MM.1S (cell line): ENCODE data around the gene DBNDD2.

Source experiments
- CTCF ChIP-seq: fragments of 300-600 bp; sonication (generic); IDR thresholded peaks from 2 replicates; pipeline ENCODE4 v1.5.1; 2016; ENCODE audit warnings: antibody characterized with exemption, low read length, mixed read lengths
- EZH2 ChIP-seq: fragments of 300-600 bp; sonication (generic); optimal IDR thresholded peaks from 2 replicates; pipeline ENCODE3; 2017; ENCODE audit warnings: low read depth, mild to moderate bottlenecking, antibody characterized with exemption, low read length, mixed read lengths
- EZH2phosphoT487 ChIP-seq: fragments of 300-600 bp; sonication (generic); IDR thresholded peaks from 2 replicates; pipeline ENCODE4 v1.6.1; 2018; ENCODE audit warnings: antibody characterized with exemption, low read length

- TF ChIP-seq CTCF (no peak), EZH2 (no peak), EZH2phosphoT487 (no peak)
These were observed 34.0 kb upstream of the DBNDD2 start for GRCh38 chr20:45374101-45374467.
